HepG2 (cell line): Measurements from ENCODE around the gene COX4I2. TPM values are rescaled to one million over a fixed set of nuclear protein-coding genes. Genes with fewer than 3 reads are reported as not detected.

ENCODE experiments used
- AHR ChIP-seq: IDR thresholded peaks from 2 replicates; pipeline ENCODE4 v1.6.1; 2018; ENCODE audit warnings: missing genetic modification reagents, missing compliant biosample characterization
- BRCA1 ChIP-seq: sonication (generic); formaldehyde crosslinking; IDR thresholded peaks from 2 replicates; pipeline ENCODE4 v1.4.0; 2020; ENCODE audit warnings: missing genetic modification reagents
- CBX5 ChIP-seq: sonication (generic); formaldehyde crosslinking; IDR thresholded peaks from 2 replicates; pipeline ENCODE4 v1.4.0; 2020; ENCODE audit warnings: missing genetic modification reagents, borderline replicate concordance
- CREM ChIP-seq, 2 experiments: sonication (generic) in 1 of 2; formaldehyde crosslinking in 1 of 2; IDR thresholded peaks; 2 replicates each; pipeline versions ENCODE4 v1.4.0 to v1.6.1; 2016 to 2020; ENCODE audit warnings: antibody characterized with exemption in 1 of 2, mild to moderate bottlenecking in 1 of 2, missing genetic modification reagents in 1 of 2
- ELF1 ChIP-seq: sonication (generic); formaldehyde crosslinking; IDR thresholded peaks from 2 replicates; pipeline ENCODE4 v1.4.0; 2020; ENCODE audit warnings: missing genetic modification reagents
- GATA4 ChIP-seq: sonication (generic); IDR thresholded peaks from 2 replicates; pipeline ENCODE4 v1.6.1; 2016; ENCODE audit warnings: antibody characterized with exemption, low read depth, borderline replicate concordance
- HDAC2 ChIP-seq: sonication (generic); formaldehyde crosslinking; IDR thresholded peaks from 2 replicates; pipeline ENCODE4 v1.4.0; 2020; ENCODE audit warnings: missing genetic modification reagents
- HNRNPH1 ChIP-seq: fragments of 200-400 bp; formaldehyde crosslinking; optimal IDR thresholded peaks from 2 replicates; pipeline ENCODE3; 2017; ENCODE audit warnings: mild to moderate bottlenecking, low read depth, low read length
- HNRNPK ChIP-seq: fragments of 200-400 bp; formaldehyde crosslinking; IDR thresholded peaks from 2 replicates; pipeline ENCODE4 v1.6.1; 2018; ENCODE audit warnings: low read length, low read depth, moderate library complexity, mild to moderate bottlenecking; ENCODE audit not compliant: poor library complexity, severe bottlenecking
- HNRNPL ChIP-seq: fragments of 200-400 bp; formaldehyde crosslinking; IDR thresholded peaks from 2 replicates; pipeline ENCODE4 v1.6.1; 2017; ENCODE audit warnings: mild to moderate bottlenecking, low read depth, low read length
- NFE2 ChIP-seq: sonication (generic); formaldehyde crosslinking; IDR thresholded peaks from 2 replicates; pipeline ENCODE4 v1.4.0; 2020; ENCODE audit warnings: missing genetic modification reagents
- NFE2L2 ChIP-seq: fragments of 150-350 bp; IDR thresholded peaks from 2 replicates; pipeline ENCODE4 v1.6.1; 2014; ENCODE audit warnings: low read length
- NFKBIZ ChIP-seq: IDR thresholded peaks from 2 replicates; pipeline ENCODE4 v1.6.1; 2018; ENCODE audit warnings: missing genetic modification reagents, missing compliant biosample characterization
- RXRA ChIP-seq: sonication (generic); formaldehyde crosslinking; IDR thresholded peaks from 2 replicates; pipeline ENCODE4 v1.5.1; 2020; ENCODE audit warnings: missing genetic modification reagents
- SP5 ChIP-seq: IDR thresholded peaks from 2 replicates; pipeline ENCODE4 v1.6.1; 2016; ENCODE audit warnings: low read depth, borderline replicate concordance
- TGIF2 ChIP-seq: IDR thresholded peaks from 2 replicates; pipeline ENCODE4 v1.6.1; 2016; ENCODE audit warnings: control low read depth, missing compliant biosample characterization
- TMF1 ChIP-seq: sonication (generic); formaldehyde crosslinking; IDR thresholded peaks from 2 replicates; pipeline ENCODE4 v1.8.1; 2022; ENCODE audit warnings: low read depth, missing genetic modification reagents
- TP53 ChIP-seq: sonication (generic); formaldehyde crosslinking; conservative IDR thresholded peaks from 2 replicates; pipeline ENCODE4 v1.4.0; 2020; ENCODE audit warnings: missing genetic modification reagents
- ZEB1 ChIP-seq: IDR thresholded peaks from 2 replicates; pipeline ENCODE4 v1.6.1; 2012; ENCODE audit warnings: mild to moderate bottlenecking, low read depth, inconsistent platforms; ENCODE audit not compliant: insufficient replicate concordance
- ZIK1 ChIP-seq: sonication (generic); formaldehyde crosslinking; IDR thresholded peaks from 2 replicates; pipeline ENCODE4 v1.5.0; 2020; ENCODE audit warnings: mild to moderate bottlenecking, low read depth, missing genetic modification reagents, borderline replicate concordance
- ZNF326 ChIP-seq: sonication (generic); formaldehyde crosslinking; IDR thresholded peaks from 2 replicates; pipeline ENCODE4 v1.4.0; 2020; ENCODE audit warnings: missing genetic modification reagents, borderline replicate concordance
- ZNF510 ChIP-seq: sonication (generic); formaldehyde crosslinking; IDR thresholded peaks from 2 replicates; pipeline ENCODE4 v1.4.0; 2020; ENCODE audit warnings: low read depth, mild to moderate bottlenecking, missing genetic modification reagents
- ZNF563 ChIP-seq: sonication (generic); formaldehyde crosslinking; IDR thresholded peaks from 2 replicates; pipeline ENCODE4 v1.8.0; 2022; ENCODE audit warnings: mild to moderate bottlenecking, moderate library complexity, missing genetic modification reagents
- ZNF776 ChIP-seq: sonication (generic); formaldehyde crosslinking; IDR thresholded peaks from 2 replicates; pipeline ENCODE4 v1.4.0; 2020; ENCODE audit warnings: mild to moderate bottlenecking, missing genetic modification reagents
- polyA plus RNA-seq, 8 experiments: library from polyadenylated mRNA; depleted of rRNA in 3 of 8; stranded (reverse) in 7 of 8; unstranded in 1 of 8; fragments of >200 nt; fragmentation: Illumina TruSeq in 4 of 8; extraction: Trizol in 4 of 8; gene quantifications; 2 replicates each; pipeline versions ENCODE4 v1.2.1 to v1.2.3, GENCODE V29; 2011 to 2016; ENCODE audit warnings: low read depth in 4 of 8, missing spikeins in 1 of 8, mixed read lengths in 1 of 8; ENCODE audit not compliant: insufficient read depth in 1 of 8
- total RNA-seq, 5 experiments: library from RNA; depleted of rRNA; stranded (reverse); fragments of >200 nt; fragmentation: Illumina TruSeq; extraction: Trizol; gene quantifications; 2 replicates each; pipeline ENCODE4 v1.2.3, GENCODE V29; 2016; ENCODE audit warnings: low read depth in 1 of 5
- TF ChIP-seq, protein P1 (sequence below): sonication (generic); formaldehyde crosslinking; IDR thresholded peaks from 2 replicates; pipeline ENCODE4 v1.5.0; 2020; ENCODE audit warnings: missing genetic modification reagents, mild to moderate bottlenecking, borderline replicate concordance
- TF ChIP-seq, protein P2 (sequence below): IDR thresholded peaks from 2 replicates; pipeline ENCODE4 v1.6.1; 2016; ENCODE audit warnings: missing compliant biosample characterization, missing genetic modification reagents, borderline replicate concordance
- TF ChIP-seq, protein P3 (sequence below): sonication (generic); formaldehyde crosslinking; IDR thresholded peaks from 2 replicates; pipeline ENCODE4 v1.5.0; 2020; ENCODE audit warnings: mild to moderate bottlenecking, missing genetic modification reagents

Gene COX4I2
- total and polyA plus RNA-seq, 2 of the 13 experiments (the other 11 are each of a cell fraction or from before 2014, with no cell fraction given): 1.1 TPM; not detected in 1

DNA sequence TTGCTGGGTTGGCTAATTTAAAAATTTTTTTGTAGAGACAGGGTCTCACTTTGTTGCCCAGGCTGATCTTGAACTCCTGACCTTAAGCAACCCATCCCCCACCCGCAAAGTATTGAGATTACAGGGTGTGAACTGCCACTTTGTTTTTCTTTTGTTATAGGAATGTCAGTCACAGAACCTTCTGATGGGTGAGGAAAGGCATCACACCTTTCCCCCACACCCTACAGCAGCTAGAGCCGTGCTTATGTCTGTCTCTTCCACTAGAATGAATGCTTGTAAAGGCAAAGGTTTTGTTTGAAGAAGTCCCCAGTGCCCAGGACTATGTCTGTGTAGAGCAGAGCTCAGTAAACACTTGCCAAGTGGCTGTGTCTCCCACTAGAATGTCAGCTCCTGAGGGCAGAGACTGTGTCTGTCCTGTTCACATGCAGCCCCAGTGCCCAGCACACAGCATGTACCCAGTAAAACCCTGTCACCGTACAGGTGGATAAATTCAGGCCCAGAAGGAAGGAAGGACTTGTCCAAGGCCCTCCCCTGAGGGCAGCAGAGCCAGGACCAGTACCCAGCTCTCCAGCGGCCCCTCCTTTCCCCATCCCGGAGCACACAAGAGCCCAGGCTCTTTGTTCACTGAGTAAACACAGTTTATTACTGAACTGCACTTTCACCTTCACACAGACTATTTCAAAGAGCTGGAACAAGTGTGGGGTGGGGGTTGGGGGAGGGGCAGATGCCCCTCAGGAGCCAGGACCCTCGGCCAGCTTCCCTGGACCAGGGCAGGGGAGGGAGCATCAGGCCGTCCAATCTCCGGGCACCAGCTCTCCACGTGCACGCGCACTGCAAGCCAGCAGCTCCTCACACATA lies 26.4 kb downstream of the COX4I2 start (continued):
- TF ChIP-seq TMF1 (CRISPR knock-in tag): peak; percentile 74; the same call in 1 of the 2 replicates
- TF ChIP-seq AHR (CRISPR knock-in tag): 0 out of 2 replicates have a peak, but pooled peaks have one; percentile 35
- no peak; the same call in none of the 2 replicates for TF ChIP-seq NFKBIZ
- TF ChIP-seq GATA4: 0 out of 2 replicates have a peak, but pooled peaks have one; percentile 42
- TF ChIP-seq, protein P1, sequence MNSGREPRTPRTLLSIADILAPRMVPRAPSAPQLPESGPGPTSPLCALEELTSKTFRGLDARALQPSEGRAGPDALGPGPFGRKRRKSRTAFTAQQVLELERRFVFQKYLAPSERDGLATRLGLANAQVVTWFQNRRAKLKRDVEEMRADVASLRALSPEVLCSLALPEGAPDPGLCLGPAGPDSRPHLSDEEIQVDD (CRISPR knock-in tag): no peak; the same call in 1 of the 2 replicates
- TF ChIP-seq HNRNPH1: peak; percentile 61
- TF ChIP-seq, protein P2, sequence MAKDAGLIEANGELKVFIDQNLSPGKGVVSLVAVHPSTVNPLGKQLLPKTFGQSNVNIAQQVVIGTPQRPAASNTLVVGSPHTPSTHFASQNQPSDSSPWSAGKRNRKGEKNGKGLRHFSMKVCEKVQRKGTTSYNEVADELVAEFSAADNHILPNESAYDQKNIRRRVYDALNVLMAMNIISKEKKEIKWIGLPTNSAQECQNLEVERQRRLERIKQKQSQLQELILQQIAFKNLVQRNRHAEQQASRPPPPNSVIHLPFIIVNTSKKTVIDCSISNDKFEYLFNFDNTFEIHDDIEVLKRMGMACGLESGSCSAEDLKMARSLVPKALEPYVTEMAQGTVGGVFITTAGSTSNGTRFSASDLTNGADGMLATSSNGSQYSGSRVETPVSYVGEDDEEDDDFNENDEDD (CRISPR knock-in tag): peak; percentile 33
- no peak; the same call in 1 of the 2 replicates for TF ChIP-seq ZNF510
- TF ChIP-seq CREM (IDR thresholded peaks at IDR 0.05): peak; percentile 86
- no peak; the same call in 1 of the 2 replicates for TF ChIP-seq CREM (CRISPR knock-in tag; IDR thresholded peaks at IDR 0.05)
- no peak for TF ChIP-seq HNRNPK
- TF ChIP-seq ZNF326 (CRISPR knock-in tag): peak; percentile 21; the same call in 1 of the 2 replicates
- TF ChIP-seq ELF1 (CRISPR knock-in tag): peak; percentile 9; the same call in 1 of the 2 replicates
- TF ChIP-seq HDAC2 (CRISPR knock-in tag): peak; percentile 87
- no peak for TF ChIP-seq CBX5 (CRISPR knock-in tag)
- peak; percentile 76 for TF ChIP-seq ZEB1
- peak; percentile 85 for TF ChIP-seq SP5 (CRISPR knock-in tag)
- peak; percentile 57; the same call in 1 of the 2 replicates for TF ChIP-seq TGIF2 (CRISPR knock-in tag)
- no peak for TF ChIP-seq BRCA1 (CRISPR knock-in tag)
- TF ChIP-seq ZIK1 (CRISPR knock-in tag): 0 out of 2 replicates have a peak, but pooled peaks have one; percentile 34
- TF ChIP-seq ZNF776 (CRISPR knock-in tag): no peak
- TF ChIP-seq RXRA (CRISPR knock-in tag): peak; percentile 48
- peak; percentile 50; the same call in 1 of the 2 replicates for TF ChIP-seq ZNF563 (CRISPR knock-in tag)
- TF ChIP-seq TP53: 0 out of 2 replicates have a peak, but pooled peaks have one; percentile 16
- no peak for TF ChIP-seq NFE2L2
- no peak for TF ChIP-seq NFE2 (CRISPR knock-in tag)
- peak; percentile 7; the same call in 1 of the 2 replicates for TF ChIP-seq HNRNPL
- TF ChIP-seq, protein P3, sequence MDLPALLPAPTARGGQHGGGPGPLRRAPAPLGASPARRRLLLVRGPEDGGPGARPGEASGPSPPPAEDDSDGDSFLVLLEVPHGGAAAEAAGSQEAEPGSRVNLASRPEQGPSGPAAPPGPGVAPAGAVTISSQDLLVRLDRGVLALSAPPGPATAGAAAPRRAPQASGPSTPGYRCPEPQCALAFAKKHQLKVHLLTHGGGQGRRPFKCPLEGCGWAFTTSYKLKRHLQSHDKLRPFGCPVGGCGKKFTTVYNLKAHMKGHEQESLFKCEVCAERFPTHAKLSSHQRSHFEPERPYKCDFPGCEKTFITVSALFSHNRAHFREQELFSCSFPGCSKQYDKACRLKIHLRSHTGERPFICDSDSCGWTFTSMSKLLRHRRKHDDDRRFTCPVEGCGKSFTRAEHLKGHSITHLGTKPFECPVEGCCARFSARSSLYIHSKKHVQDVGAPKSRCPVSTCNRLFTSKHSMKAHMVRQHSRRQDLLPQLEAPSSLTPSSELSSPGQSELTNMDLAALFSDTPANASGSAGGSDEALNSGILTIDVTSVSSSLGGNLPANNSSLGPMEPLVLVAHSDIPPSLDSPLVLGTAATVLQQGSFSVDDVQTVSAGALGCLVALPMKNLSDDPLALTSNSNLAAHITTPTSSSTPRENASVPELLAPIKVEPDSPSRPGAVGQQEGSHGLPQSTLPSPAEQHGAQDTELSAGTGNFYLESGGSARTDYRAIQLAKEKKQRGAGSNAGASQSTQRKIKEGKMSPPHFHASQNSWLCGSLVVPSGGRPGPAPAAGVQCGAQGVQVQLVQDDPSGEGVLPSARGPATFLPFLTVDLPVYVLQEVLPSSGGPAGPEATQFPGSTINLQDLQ (CRISPR knock-in tag): peak; percentile 6; the same call in 1 of the 2 replicates
